IPS-20b (cell line): ENCODE data around the gene CGNL1.

Experiments
- H3K27ac ChIP-seq: one replicate; pipeline ENCODE4 v1.5.1; 2013; ENCODE audit warnings: low read length
- H3K27me3 ChIP-seq: 2 replicates; pipeline ENCODE4 v1.6.1; 2013; ENCODE audit warnings: mild to moderate bottlenecking, low read length, inconsistent platforms; ENCODE audit not compliant: insufficient read depth
- H3K36me3 ChIP-seq: 2 replicates; pipeline ENCODE4 v1.6.1; 2013; ENCODE audit warnings: low read depth, mild to moderate bottlenecking, inconsistent platforms, low read length, moderate library complexity; ENCODE audit not compliant: insufficient read depth
- H3K4me1 ChIP-seq: 2 replicates; pipeline ENCODE4 v1.6.1; 2013; ENCODE audit warnings: mild to moderate bottlenecking, control low read depth, inconsistent platforms, low read length, moderate library complexity; ENCODE audit not compliant: insufficient read depth
- H3K4me3 ChIP-seq: 2 replicates; pipeline ENCODE4 v1.5.1; 2013; ENCODE audit warnings: mild to moderate bottlenecking, low read length, inconsistent platforms
- H3K9ac ChIP-seq: 2 replicates; pipeline ENCODE4 v1.6.1; 2013; ENCODE audit warnings: low read depth, mild to moderate bottlenecking, inconsistent platforms, low read length, moderate library complexity
- H3K9me3 ChIP-seq: 2 replicates; pipeline ENCODE4 v1.6.1; 2013; ENCODE audit warnings: mild to moderate bottlenecking, low read depth, low read length, inconsistent platforms; ENCODE audit not compliant: insufficient read depth

The CGNL1 gene, protein sequence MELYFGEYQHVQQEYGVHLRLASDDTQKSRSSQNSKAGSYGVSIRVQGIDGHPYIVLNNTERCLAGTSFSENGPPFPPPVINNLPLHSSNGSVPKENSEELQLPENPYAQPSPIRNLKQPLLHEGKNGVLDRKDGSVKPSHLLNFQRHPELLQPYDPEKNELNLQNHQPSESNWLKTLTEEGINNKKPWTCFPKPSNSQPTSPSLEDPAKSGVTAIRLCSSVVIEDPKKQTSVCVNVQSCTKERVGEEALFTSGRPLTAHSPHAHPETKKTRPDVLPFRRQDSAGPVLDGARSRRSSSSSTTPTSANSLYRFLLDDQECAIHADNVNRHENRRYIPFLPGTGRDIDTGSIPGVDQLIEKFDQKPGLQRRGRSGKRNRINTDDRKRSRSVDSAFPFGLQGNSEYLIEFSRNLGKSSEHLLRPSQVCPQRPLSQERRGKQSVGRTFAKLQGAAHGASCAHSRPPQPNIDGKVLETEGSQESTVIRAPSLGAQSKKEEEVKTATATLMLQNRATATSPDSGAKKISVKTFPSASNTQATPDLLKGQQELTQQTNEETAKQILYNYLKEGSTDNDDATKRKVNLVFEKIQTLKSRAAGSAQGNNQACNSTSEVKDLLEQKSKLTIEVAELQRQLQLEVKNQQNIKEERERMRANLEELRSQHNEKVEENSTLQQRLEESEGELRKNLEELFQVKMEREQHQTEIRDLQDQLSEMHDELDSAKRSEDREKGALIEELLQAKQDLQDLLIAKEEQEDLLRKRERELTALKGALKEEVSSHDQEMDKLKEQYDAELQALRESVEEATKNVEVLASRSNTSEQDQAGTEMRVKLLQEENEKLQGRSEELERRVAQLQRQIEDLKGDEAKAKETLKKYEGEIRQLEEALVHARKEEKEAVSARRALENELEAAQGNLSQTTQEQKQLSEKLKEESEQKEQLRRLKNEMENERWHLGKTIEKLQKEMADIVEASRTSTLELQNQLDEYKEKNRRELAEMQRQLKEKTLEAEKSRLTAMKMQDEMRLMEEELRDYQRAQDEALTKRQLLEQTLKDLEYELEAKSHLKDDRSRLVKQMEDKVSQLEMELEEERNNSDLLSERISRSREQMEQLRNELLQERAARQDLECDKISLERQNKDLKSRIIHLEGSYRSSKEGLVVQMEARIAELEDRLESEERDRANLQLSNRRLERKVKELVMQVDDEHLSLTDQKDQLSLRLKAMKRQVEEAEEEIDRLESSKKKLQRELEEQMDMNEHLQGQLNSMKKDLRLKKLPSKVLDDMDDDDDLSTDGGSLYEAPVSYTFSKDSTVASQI

DNA sequence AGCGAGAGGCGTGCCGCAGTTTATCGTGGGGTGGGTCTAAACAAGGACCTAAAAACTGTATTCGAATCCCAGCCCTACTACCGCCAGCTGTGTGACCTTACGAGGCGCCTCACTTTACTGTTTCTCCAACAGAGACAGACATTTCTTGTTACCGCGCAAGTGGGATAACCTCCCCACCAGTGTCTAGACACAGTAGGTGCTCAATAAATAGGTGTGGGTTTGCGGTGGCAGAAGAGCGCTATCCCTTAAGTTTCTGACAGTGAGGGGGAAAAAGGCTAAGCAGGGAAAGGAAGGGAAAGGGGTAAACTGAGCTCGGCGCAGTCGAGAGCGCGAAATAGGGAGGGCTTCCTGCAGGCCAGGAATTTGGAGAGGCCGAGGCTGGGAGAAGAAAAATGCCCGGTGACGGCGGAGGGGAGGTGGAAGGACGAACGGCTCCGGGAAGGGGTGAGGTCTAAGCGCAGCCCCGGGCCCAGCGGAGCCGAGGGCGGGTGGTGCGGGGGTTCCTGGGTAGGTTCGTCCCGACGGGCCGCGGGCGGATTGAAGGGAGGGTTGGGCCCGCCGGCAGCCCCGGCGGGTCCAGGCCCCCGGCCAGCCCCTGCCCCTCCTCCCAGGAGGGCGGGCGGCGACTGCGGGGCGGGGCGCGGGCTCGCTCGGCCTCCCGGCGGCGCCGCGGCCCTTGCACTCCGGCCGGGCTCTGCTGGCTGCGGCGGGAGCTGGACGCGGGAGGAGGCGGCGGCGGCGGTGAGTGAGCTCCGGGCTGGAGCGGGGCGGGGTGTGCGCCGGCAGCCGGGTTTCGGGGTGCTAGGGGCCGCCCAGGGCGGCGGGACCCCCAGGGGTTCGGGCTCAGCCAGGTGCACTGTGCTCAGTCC, at the start of gene CGNL1:
Gene CGNL1, plus strand, starts transcription at position 679 of the 869 bp plus-strand sequence. CDS start 61,495 bp downstream, outside the sequence.
- peaks cover 34% of the 10 kb centered on the region for H3K27me3 ChIP-seq
- H3K4me3 ChIP-seq: peak within 1 kb of the TSS; percentile 74
- peak within 1 kb of the TSS; percentile 62; the same call in 1 of the 2 replicates for H3K9ac ChIP-seq
- H3K27ac ChIP-seq: no peak within 1 kb of the TSS
- H3K36me3 ChIP-seq: no peaks in the 10 kb centered on the region
- no peaks in the 10 kb centered on the region for H3K9me3 ChIP-seq
- H3K4me1 ChIP-seq: peaks cover 14% of the 10 kb centered on the region

DNA sequence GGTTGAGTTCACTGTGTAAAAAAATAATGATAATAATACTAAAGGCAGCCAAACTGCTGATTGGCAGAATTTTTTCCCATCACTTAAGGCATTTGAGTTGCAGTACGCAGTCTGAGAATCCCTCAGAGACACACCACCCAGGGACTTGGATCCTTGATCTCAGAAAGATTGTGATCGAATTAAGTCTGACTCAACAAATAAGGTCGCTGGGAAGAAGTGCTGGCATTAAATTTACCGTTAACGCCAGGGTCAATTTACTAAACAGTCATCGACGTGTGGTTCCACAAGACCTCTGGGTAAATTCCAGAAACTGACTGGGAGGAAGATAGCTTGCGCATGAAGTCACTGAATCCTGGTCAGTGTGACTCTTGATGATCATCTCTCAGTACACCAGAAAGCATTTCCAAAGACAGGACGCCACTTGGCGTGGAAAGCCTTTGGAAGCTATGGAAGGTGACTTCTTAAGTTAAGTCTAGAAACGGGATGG, 48.3 kb upstream of the CGNL1 start:
- no peaks in the 10 kb centered on the region for H3K4me1 ChIP-seq
- H3K9ac ChIP-seq: no peak overlapping the region
- H3K27ac ChIP-seq: no peak overlapping the region
- no peaks in the 10 kb centered on the region for H3K36me3 ChIP-seq
- H3K4me3 ChIP-seq: no peak overlapping the region
- H3K9me3 ChIP-seq: no peaks in the 10 kb centered on the region
- H3K27me3 ChIP-seq: no peaks in the 10 kb centered on the region

DNA sequence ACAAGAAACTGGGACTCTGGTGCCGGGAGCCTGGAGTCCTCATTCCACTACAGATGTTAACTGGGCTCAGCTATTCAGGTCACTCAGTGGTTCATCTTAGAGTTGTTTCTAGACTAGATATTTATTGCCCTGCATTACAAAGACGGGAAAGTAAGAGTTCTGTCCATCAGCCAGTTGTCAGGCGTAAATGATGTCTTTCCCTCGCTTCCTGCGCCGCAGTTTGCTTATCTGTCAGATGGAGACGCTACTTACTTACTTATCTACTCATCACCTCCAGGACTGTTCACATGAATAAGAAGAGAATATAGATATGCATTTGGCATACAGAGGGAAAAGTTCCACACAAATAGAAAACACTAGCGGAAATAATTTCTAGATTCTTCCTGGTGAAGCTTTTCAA, 47.8 kb upstream of the CGNL1 start:
- Histone ChIP-seq H3K9ac (no peak overlapping the region), H3K4me3 (no peak overlapping the region), H3K36me3 (no peaks in the 10 kb centered on the region), H3K27me3 (no peaks in the 10 kb centered on the region), H3K9me3 (no peaks in the 10 kb centered on the region), H3K4me1 (no peaks in the 10 kb centered on the region), H3K27ac (no peak overlapping the region)

DNA sequence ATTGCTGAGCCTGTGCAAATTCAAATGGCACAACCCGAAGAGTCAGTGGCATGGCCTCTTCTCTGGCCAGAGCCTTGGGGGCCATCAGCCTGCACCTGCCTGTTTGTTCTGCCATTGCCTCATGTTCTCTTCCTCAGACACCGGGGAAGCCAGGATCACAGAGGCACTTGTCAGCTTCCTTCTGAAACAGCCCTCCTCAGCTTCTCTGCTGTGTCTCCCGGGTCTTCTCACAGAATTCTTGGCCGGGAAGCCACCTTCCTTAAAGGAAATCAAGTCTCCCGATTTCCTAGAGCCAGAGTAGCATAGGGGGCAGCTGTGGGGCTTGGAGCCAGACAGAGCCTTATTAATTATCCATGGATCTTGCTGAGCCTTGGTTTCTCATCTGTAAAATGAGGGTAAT, 47.4 kb upstream of the CGNL1 start:
- Histone ChIP-seq H3K4me1 (no peaks in the 10 kb centered on the region), H3K27me3 (no peaks in the 10 kb centered on the region), H3K27ac (no peak overlapping the region), H3K36me3 (no peaks in the 10 kb centered on the region), H3K9ac (no peak overlapping the region), H3K9me3 (no peaks in the 10 kb centered on the region), H3K4me3 (no peak overlapping the region)

DNA sequence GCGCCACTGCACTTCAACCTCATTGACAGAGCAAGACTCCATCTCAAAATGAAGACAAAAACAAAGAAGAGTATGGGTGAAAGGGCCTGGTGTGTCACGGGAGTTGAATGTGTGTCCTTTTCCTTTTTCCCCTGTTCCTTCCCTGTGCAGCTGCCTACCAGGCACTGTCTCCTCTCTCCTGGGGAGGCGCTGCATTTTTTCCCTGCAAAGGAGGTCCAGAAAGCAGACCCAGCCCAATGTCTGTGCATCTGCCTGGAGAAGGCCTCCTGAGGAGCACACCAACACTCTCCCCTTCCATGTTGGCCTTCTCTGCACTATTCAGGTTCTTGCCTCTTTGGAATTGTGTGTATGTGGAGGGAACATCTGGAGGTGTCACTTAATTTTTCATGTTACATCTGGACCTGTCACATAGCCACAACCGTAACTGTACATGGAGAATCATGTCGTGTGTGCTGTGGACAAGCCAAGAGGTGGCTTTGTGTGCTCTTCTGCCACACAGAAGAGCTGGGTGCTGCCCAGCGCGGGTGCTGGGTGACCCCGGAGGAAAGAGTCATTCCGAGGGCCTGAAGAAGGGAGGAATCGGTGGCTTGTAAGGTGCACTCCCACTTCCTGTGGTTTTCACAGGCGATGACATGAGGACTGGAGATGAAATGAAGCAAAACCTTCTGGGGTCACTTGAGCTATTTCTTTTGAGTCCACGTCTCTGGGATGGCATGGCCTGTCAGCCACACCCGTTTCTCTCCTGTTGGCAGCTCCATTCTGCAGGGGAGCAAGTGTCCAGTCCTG, 46.5 kb upstream of the CGNL1 start:
- Histone ChIP-seq H3K4me1 (no peaks in the 10 kb centered on the region), H3K27me3 (no peaks in the 10 kb centered on the region), H3K9me3 (no peaks in the 10 kb centered on the region), H3K36me3 (no peaks in the 10 kb centered on the region), H3K27ac (no peak overlapping the region), H3K4me3 (no peak overlapping the region), H3K9ac (no peak overlapping the region)

DNA sequence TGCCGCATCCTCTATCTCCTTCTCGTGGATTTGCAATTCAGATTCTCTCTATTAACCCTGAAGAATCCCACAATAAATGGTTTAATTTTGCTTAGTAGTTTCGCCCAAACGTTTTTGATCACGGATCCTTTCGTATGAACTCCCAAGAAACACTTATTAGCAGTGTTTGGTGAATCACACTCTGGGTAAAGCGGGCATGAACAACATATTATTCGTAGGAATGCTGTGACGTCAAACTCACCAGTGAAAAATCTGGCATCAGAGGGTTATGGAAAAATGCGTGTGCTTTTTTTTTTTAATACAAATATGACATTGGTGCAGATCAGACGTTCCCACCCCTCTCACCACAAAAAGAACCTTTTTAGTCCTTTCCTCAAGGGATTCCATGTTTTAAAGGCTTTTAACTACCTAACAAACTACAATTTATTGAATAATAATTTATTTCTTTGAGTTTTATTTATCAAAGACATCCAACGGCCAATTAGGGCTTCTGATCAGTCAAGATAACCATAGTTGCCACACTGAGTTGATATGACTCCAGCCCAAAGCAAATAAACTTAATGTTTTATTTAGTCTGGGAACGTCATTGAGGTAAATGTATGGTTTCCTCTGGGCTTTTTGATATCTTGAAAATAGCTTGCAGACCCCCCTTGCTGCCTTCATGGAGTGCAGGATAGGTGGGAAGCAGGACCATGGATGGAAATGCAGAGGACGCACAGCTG, 45.5 kb upstream of the CGNL1 start:
- no peak overlapping the region for H3K4me3 ChIP-seq
- H3K27ac ChIP-seq: no peak overlapping the region
- no peaks in the 10 kb centered on the region for H3K9me3 ChIP-seq
- no peaks in the 10 kb centered on the region for H3K4me1 ChIP-seq
- H3K9ac ChIP-seq: no peak overlapping the region; the same call in 1 of the 2 replicates
- H3K36me3 ChIP-seq: no peaks in the 10 kb centered on the region
- H3K27me3 ChIP-seq: no peaks in the 10 kb centered on the region

DNA sequence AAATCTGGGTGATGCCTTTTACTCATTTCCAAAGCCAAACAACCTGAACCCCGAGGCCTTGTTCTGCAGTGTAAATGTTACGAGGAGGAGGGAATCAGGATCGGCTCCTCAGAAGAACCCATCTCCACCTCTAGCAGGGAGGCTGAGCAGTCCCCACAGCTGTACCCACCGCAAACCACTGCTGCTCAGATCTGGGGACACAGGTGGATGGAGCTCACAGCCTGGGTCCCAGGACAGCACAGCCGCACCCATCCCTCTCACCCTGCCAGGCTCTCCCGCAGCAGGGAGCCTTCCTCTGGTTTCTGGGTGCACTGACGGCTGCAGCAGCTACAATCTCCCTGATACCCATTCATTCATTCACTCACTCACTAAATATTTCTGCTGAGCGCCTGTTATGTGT, 44.0 kb upstream of the CGNL1 start:
- Histone ChIP-seq H3K27me3 (no peaks in the 10 kb centered on the region), H3K4me1 (no peaks in the 10 kb centered on the region), H3K27ac (no peak overlapping the region), H3K9me3 (no peaks in the 10 kb centered on the region), H3K9ac (no peak overlapping the region), H3K4me3 (no peak overlapping the region), H3K36me3 (no peaks in the 10 kb centered on the region)

DNA sequence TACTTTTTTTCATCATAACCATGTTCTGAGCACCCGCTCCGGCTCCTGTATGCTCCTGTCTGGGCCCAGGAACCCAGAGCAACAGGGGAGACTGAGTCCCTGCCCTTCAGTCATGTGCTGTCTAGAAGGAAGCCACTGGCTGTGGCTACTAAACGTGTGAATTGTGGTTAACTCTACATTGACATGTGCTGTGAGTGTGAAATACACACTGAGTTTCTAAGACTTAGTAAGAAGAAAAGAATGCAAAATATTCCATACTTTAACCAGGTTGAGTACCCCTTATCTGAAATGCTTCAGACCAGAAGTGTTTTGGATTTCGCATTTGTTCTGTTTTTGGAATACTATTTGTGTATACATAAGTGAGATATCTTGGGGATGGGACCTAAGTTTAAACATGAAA, 42.8 kb upstream of the CGNL1 start:
- Histone ChIP-seq H3K9me3 (no peaks in the 10 kb centered on the region), H3K27ac (no peak overlapping the region), H3K4me1 (no peaks in the 10 kb centered on the region), H3K4me3 (no peak overlapping the region), H3K36me3 (no peaks in the 10 kb centered on the region), H3K9ac (no peak overlapping the region), H3K27me3 (no peaks in the 10 kb centered on the region)

DNA sequence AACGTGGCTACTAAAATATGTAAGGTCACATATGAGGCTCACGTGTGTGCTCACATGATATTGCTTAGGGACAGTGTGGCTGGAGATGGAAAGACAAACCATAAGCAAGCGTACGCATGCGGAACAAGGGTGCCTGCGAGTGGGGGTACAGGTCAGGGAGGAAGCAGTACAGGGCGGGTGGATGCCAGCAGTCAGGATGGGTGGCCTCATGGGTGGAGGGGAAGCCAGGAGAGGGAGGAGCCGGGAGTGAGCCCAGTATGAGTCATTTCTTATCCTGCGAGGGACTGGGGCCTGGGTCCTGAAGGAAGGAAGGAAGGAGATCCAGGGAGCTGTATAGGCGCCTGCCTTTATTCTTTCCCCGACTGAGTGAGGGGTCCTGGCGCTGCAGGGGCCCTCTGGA, 42.0 kb upstream of the CGNL1 start:
- no peak overlapping the region for H3K9ac ChIP-seq
- H3K4me1 ChIP-seq: no peaks in the 10 kb centered on the region
- H3K27me3 ChIP-seq: no peaks in the 10 kb centered on the region

DNA sequence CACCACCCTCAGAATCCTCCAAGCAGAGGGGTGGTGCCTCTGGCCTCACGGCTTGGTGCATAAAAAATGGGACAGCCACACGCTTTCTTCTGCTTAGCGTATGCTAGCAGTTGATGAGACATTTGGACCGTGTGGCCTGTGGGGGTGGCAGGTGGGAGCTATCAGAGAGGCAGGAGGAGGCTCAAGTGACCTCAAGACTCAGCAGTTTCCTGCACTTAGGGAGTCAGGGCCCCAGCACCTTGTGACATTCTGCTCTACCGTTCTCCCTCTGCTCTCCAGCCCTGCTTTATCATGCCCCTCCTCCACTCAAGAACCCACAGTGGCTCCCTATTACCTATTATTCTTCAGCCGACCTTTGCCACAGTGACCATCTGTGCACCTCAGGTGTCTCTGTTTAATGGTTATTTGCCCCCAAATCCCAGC, 41.0 kb upstream of the CGNL1 start:
- Histone ChIP-seq H3K9me3 (no peaks in the 10 kb centered on the region), H3K27ac (no peak overlapping the region), H3K9ac (no peak overlapping the region), H3K36me3 (no peaks in the 10 kb centered on the region), H3K4me1 (no peaks in the 10 kb centered on the region), H3K4me3 (no peak overlapping the region), H3K27me3 (no peaks in the 10 kb centered on the region)

More for the DNA sequence above, 42.0 kb upstream of the CGNL1 start:
- Histone ChIP-seq H3K27ac (no peak overlapping the region), H3K9me3 (no peaks in the 10 kb centered on the region), H3K4me3 (no peak overlapping the region), H3K36me3 (no peaks in the 10 kb centered on the region)
